AG09309 (cell line): ENCODE data around the gene PHYHD1.

Experiments
- DNase-seq: peaks from one replicate; pipeline ENCODE4 v3.0.0-alpha.2; 2010; ENCODE audit warnings: low read depth
- H3K4me3 ChIP-seq: 2 replicates; pipeline ENCODE4 v1.5.1; 2011; ENCODE audit warnings: mild to moderate bottlenecking, low read depth, low read length, moderate library complexity; ENCODE audit not compliant: control insufficient read depth
- CTCF ChIP-seq: IDR thresholded peaks from 2 replicates; pipeline ENCODE4 v1.5.1; 2011; ENCODE audit warnings: mild to moderate bottlenecking, low read depth, low read length, inconsistent platforms; ENCODE audit not compliant: insufficient read depth, control insufficient read depth; ENCODE audit errors: missing control alignments

Gene PHYHD1

GRCh38 chr9:128906741-128907140, 14.0 kb upstream of the PHYHD1 start:
- no peak for DNase-seq
- no peak overlapping the region for H3K4me3 ChIP-seq
- TF ChIP-seq CTCF: no peak

- no peak for DNase-seq
- H3K4me3 ChIP-seq: no peak overlapping the region
- TF ChIP-seq CTCF: no peak
Observed at GRCh38 chr9:128908372-128908771, 12.4 kb upstream of the PHYHD1 start.

- no peak overlapping the region for H3K4me3 ChIP-seq
- DNase-seq: no peak
- no peak for TF ChIP-seq CTCF
Observed at GRCh38 chr9:128909859-128910258, 10.9 kb upstream of the PHYHD1 start.

GRCh38 chr9:128910906-128911305, 9.9 kb upstream of the PHYHD1 start:
- no peak overlapping the region for H3K4me3 ChIP-seq
- TF ChIP-seq CTCF: no peak
- no peak for DNase-seq

- DNase-seq: no peak
- no peak overlapping the region for H3K4me3 ChIP-seq
- TF ChIP-seq CTCF: no peak
Observed at GRCh38 chr9:128911529-128912035, 9.2 kb upstream of the PHYHD1 start.

- no peak for TF ChIP-seq CTCF
- H3K4me3 ChIP-seq: no peak overlapping the region
- no peak for DNase-seq
Observed at GRCh38 chr9:128912270-128912853, 8.4 kb upstream of the PHYHD1 start.

- DNase-seq: no peak
- no peak overlapping the region for H3K4me3 ChIP-seq
- TF ChIP-seq CTCF: no peak
Observed at GRCh38 chr9:128913048-128913900, 7.5 kb upstream of the PHYHD1 start.
